ENCODE measurements around the gene ESRRB. TPM values are rescaled to one million over a fixed set of nuclear protein-coding genes. Genes with fewer than 3 reads are reported as not detected.

Gene ESRRB
- polyA plus RNA-seq (2013), result 0.22 TPM in 2 replicates

DNA sequence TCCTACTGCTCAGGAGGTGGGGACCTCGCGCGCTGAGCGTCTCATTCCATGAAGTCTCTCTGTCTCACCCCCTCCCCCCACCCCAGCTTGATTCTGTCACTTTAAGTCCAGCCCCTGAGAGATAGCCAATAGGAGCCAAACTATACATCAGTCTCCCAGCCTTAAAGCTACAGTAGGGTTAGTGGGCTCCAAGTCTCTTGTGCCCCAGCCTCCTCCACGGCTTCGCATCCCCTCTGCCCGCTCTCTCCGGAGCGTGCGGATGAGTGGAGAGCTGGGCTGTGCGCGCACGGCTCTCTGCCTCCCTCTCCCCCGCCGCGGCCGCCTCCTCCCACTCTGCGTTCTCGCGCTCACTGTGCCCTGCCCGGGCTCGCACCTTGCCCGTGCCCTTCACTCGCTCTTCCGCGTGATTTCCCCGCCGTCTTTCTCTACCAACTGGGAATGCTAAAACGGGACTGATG is at the start of gene ESRRB:
Gene ESRRB (plus strand): TSS at position 191 of the 458 bp plus-strand sequence. CDS start 265 bp downstream, at position 456.
- Histone ChIP-seq H3K27me3 (ENCODE audit: insufficient read depth, low read length) (peaks cover 45% of the 10 kb centered on the region), H4K91ac (ENCODE audit: low read depth, low read length) (no peak within 1 kb of the TSS), H2AFZ (ENCODE audit: insufficient read depth, low read length, poor library complexity) (no peak within 1 kb of the TSS), H3K4me1 (ENCODE audit: control insufficient read depth in 1 of 2, insufficient read depth in 2 of 2, low read length in 2 of 2) (peaks cover 0 to 4% of the 10 kb centered on the region in 2 experiments), H2BK120ac (ENCODE audit: insufficient read depth, low read length, poor library complexity) (no peak within 1 kb of the TSS), H3K4me3 (ENCODE audit: low read depth, low read length) (peak within 1 kb of the TSS; percentile 26), H3K9me3 (ENCODE audit: insufficient read depth, low read depth, low read length) (no peaks in the 10 kb centered on the region), H2BK12ac (ENCODE audit: low read length) (no peak within 1 kb of the TSS), H3K9ac (ENCODE audit: low read length) (no peak within 1 kb of the TSS), H3K4ac (ENCODE audit: low read depth, low read length) (no peak within 1 kb of the TSS), H3K23ac (ENCODE audit: low read length) (no peak within 1 kb of the TSS), H3K27ac (ENCODE audit: low read depth, low read length) (no peak within 1 kb of the TSS), H3K79me1 (ENCODE audit: low read length) (no peaks in the 10 kb centered on the region), H3K14ac (ENCODE audit: low read length) (no peak within 1 kb of the TSS), H3K36me3 (ENCODE audit: control insufficient read depth in 1 of 2, insufficient read depth in 2 of 2, low read length in 2 of 2) (no peaks in the 10 kb centered on the region), H3K4me2 (ENCODE audit: low read length) (peak within 1 kb of the TSS; percentile 60), H3K79me2 (ENCODE audit: control insufficient read depth, insufficient read depth, low read length, poor library complexity) (no peaks in the 10 kb centered on the region), H2BK5ac (ENCODE audit: low read depth, low read length, poor library complexity) (no peak within 1 kb of the TSS), H3K18ac (ENCODE audit: low read length) (no peak within 1 kb of the TSS), H4K8ac (ENCODE audit: low read depth, low read length) (no peak within 1 kb of the TSS), H4K12ac (ENCODE audit: low read depth, low read length) (no peak within 1 kb of the TSS), H2AK5ac (ENCODE audit: low read length) (no peak within 1 kb of the TSS)
- DNase-seq, result no peak
- no CpG with 5 or more reads among the region's 29 CpGs for WGBS (ENCODE audit: extremely low coverage, insufficient coverage, insufficient read length)

DNA sequence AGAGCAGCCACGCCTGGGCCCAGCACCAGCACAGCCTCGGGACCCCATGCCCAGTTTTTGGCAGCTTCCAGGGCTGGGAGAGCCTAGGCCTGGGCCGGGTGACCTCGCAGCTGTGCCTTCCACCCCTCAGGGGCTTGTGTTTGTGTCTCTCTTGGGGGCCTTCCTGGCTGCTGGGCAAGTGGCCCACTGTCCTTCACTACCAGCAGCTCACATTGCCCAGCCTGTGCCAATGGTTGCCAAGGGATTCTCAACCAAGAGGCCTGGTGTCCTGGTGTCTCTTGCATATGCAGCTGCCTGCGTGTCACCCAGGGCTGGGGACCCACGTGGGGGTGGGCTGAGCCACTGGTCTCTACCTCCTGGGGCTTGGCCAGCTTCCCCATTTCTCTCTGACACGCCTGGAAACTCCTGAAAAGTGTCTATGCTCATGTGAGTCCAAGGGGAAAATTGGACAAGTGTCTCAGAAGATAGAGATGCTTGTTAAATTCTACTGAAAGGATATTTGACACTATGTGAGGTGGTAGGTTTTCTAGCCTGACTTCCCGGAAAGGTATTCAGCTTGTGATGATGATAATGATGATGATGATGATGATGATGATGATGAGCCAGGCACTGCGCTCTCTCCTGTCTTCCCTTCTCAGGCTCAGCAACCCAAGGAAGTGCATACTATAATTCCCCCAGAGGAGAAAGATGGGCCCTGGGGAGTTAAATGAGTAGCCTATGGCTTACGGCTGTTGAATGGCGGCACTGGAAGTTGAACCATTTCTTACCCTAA is 48.8 kb upstream of the ESRRB start:
- Histone ChIP-seq H3K36me3 (ENCODE audit: control insufficient read depth in 1 of 2, insufficient read depth in 2 of 2, low read length in 2 of 2) (no peaks in the 10 kb centered on the region), H3K27ac (ENCODE audit: low read depth, low read length) (no peak overlapping the region), H3K23ac (ENCODE audit: low read length) (no peak overlapping the region), H2BK12ac (ENCODE audit: low read length) (no peak overlapping the region), H3K79me1 (ENCODE audit: low read length) (no peaks in the 10 kb centered on the region), H2AK5ac (ENCODE audit: low read length) (no peak overlapping the region), H3K79me2 (ENCODE audit: control insufficient read depth, insufficient read depth, low read length, poor library complexity) (no peaks in the 10 kb centered on the region), H4K12ac (ENCODE audit: low read depth, low read length) (no peak overlapping the region), H3K18ac (ENCODE audit: low read length) (no peak overlapping the region), H2BK5ac (ENCODE audit: low read depth, low read length, poor library complexity) (no peak overlapping the region), H3K14ac (ENCODE audit: low read length) (no peak overlapping the region), H3K4ac (ENCODE audit: low read depth, low read length) (no peak overlapping the region), H3K4me3 (ENCODE audit: low read depth, low read length) (no peak overlapping the region), H2AFZ (ENCODE audit: insufficient read depth, low read length, poor library complexity) (no peak overlapping the region), H4K8ac (ENCODE audit: low read depth, low read length) (no peak overlapping the region), H4K91ac (ENCODE audit: low read depth, low read length) (no peak overlapping the region), H3K4me2 (ENCODE audit: low read length) (no peak overlapping the region), H3K9me3 (ENCODE audit: insufficient read depth, low read depth, low read length) (peaks cover 3% of the 10 kb centered on the region), H3K9ac (ENCODE audit: low read length) (no peak overlapping the region), H2BK120ac (ENCODE audit: insufficient read depth, low read length, poor library complexity) (no peak overlapping the region), H3K4me1 (ENCODE audit: control insufficient read depth in 1 of 2, insufficient read depth in 2 of 2, low read length in 2 of 2) (no peaks in the 10 kb centered on the region), H3K27me3 (ENCODE audit: insufficient read depth, low read length) (peaks cover 16% of the 10 kb centered on the region)
- DNase-seq, result no peak
- no CpG with 5 or more reads among the region's 11 CpGs for WGBS (ENCODE audit: extremely low coverage, insufficient coverage, insufficient read length)

DNA sequence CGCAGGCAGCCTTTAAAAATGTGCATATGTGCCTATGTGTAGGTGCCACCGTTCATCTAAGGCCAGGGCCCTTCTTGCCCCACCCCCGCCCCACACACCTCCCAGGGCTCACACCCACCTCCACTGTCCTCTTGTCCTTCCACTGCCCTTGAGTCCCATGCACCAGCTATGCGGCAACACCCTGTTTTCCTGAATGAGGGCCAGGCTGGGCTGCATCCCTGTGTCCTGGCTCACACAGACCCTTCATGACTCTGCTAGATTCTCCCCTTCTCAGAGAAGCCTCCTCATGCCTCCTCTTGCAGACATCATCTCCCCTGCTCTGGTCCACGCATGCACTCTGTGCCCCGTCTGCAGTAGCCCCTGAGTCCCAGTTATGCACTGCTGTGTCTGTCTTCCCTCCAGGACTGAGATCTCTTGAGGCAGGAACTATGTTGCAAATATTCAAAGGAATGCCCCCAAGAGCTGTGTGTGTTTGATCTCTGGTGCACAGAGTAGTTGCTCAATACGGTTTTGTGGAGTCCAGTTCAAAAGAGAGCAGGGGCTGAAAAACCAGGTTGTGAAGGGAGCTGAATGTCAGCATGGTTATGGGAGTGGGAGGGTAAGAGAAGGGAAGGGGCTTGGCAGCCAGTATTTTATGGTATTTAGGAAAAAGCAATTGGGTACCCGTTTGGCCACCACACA is 47.3 kb upstream of the ESRRB start:
- no peak overlapping the region for H2BK5ac ChIP-seq (ENCODE audit: low read depth, low read length, poor library complexity)
- no peak overlapping the region for H3K4me2 ChIP-seq (ENCODE audit: low read length)
- H3K79me2 ChIP-seq (ENCODE audit: control insufficient read depth, insufficient read depth, low read length, poor library complexity), result no peaks in the 10 kb centered on the region
- H3K36me3 ChIP-seq (ENCODE audit: control insufficient read depth in 1 of 2, insufficient read depth in 2 of 2, low read length in 2 of 2), result no peaks in the 10 kb centered on the region
- H3K4me3 ChIP-seq (ENCODE audit: low read depth, low read length), result no peak overlapping the region
- DNase-seq, result no peak
- peaks cover 16% of the 10 kb centered on the region for H3K27me3 ChIP-seq (ENCODE audit: insufficient read depth, low read length)
- no CpG with 5 or more reads among the region's 8 CpGs for WGBS (ENCODE audit: extremely low coverage, insufficient coverage, insufficient read length)
- no peaks in the 10 kb centered on the region for H3K4me1 ChIP-seq (ENCODE audit: control insufficient read depth in 1 of 2, insufficient read depth in 2 of 2, low read length in 2 of 2)
- H4K8ac ChIP-seq (ENCODE audit: low read depth, low read length), result no peak overlapping the region
- H2AFZ ChIP-seq (ENCODE audit: insufficient read depth, low read length, poor library complexity), result no peak overlapping the region
- H2AK5ac ChIP-seq (ENCODE audit: low read length), result no peak overlapping the region
- H3K18ac ChIP-seq (ENCODE audit: low read length), result no peak overlapping the region
- peaks cover 3% of the 10 kb centered on the region for H3K9me3 ChIP-seq (ENCODE audit: insufficient read depth, low read depth, low read length)
- H4K12ac ChIP-seq (ENCODE audit: low read depth, low read length), result no peak overlapping the region
- no peak overlapping the region for H3K9ac ChIP-seq (ENCODE audit: low read length)
- H3K4ac ChIP-seq (ENCODE audit: low read depth, low read length), result no peak overlapping the region
- H3K79me1 ChIP-seq (ENCODE audit: low read length), result no peaks in the 10 kb centered on the region
- no peak overlapping the region for H2BK120ac ChIP-seq (ENCODE audit: insufficient read depth, low read length, poor library complexity)
- H2BK12ac ChIP-seq (ENCODE audit: low read length), result no peak overlapping the region
- H3K14ac ChIP-seq (ENCODE audit: low read length), result no peak overlapping the region
- H4K91ac ChIP-seq (ENCODE audit: low read depth, low read length), result no peak overlapping the region
- H3K23ac ChIP-seq (ENCODE audit: low read length), result no peak overlapping the region
- H3K27ac ChIP-seq (ENCODE audit: low read depth, low read length), result no peak overlapping the region

DNA sequence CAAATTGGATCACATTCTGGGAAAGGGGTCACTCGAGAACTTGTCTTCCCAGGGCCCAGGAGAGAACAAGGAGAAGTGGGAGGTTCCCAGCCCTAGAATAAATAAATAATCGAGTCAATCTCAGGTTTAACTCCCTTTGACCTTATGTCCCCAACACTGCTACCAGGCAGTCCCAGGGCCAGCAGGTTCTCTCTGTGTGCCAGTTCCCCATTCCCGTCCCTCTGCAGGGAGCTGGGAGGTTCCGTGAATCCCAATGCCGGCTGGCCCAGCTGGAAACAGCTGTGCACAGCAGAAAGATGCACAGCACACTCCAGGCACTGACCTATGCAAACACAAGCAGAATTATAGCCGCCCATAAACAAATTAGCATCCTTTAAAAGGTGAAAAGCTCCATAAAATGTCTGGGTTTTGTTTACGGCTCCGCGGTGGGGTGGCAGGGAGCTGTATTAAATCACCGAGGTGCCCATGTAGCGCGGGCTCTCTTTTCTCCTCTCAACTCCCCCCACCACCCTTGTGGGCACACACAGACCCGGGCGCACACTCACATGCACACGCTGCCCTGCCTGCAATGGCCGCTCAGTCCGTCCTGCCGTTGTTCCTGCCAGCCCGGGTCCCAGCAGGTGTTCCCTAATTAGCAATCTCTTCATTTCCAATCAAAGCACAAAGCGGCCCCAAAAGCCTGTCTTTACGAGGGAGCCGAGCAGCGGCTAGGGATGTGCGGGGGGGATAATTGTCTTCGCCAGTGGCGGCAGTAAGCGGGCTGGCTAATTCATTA is 46.6 kb upstream of the ESRRB start:
- WGBS (ENCODE audit: extremely low coverage, insufficient coverage, insufficient read length), result no CpG with 5 or more reads among the region's 27 CpGs
- Histone ChIP-seq H2AFZ (ENCODE audit: insufficient read depth, low read length, poor library complexity) (peak overlapping the region; percentile 47), H2BK12ac (ENCODE audit: low read length) (no peak overlapping the region), H3K4ac (ENCODE audit: low read depth, low read length) (no peak overlapping the region), H3K79me2 (ENCODE audit: control insufficient read depth, insufficient read depth, low read length, poor library complexity) (no peaks in the 10 kb centered on the region), H4K8ac (ENCODE audit: low read depth, low read length) (no peak overlapping the region), H3K27me3 (ENCODE audit: insufficient read depth, low read length) (peaks cover 16% of the 10 kb centered on the region), H3K9ac (ENCODE audit: low read length) (no peak overlapping the region), H2AK5ac (ENCODE audit: low read length) (no peak overlapping the region), H3K4me3 (ENCODE audit: low read depth, low read length) (no peak overlapping the region), H3K4me2 (ENCODE audit: low read length) (no peak overlapping the region), H4K91ac (ENCODE audit: low read depth, low read length) (no peak overlapping the region), H3K27ac (ENCODE audit: low read depth, low read length) (no peak overlapping the region), H3K36me3 (ENCODE audit: control insufficient read depth in 1 of 2, insufficient read depth in 2 of 2, low read length in 2 of 2) (no peaks in the 10 kb centered on the region), H3K9me3 (ENCODE audit: insufficient read depth, low read depth, low read length) (peaks cover 3% of the 10 kb centered on the region), H3K14ac (ENCODE audit: low read length) (no peak overlapping the region), H3K4me1 (ENCODE audit: control insufficient read depth in 1 of 2, insufficient read depth in 2 of 2, low read length in 2 of 2) (no peaks in the 10 kb centered on the region), H3K79me1 (ENCODE audit: low read length) (no peaks in the 10 kb centered on the region), H2BK5ac (ENCODE audit: low read depth, low read length, poor library complexity) (no peak overlapping the region), H3K18ac (ENCODE audit: low read length) (no peak overlapping the region), H2BK120ac (ENCODE audit: insufficient read depth, low read length, poor library complexity) (no peak overlapping the region), H4K12ac (ENCODE audit: low read depth, low read length) (no peak overlapping the region), H3K23ac (ENCODE audit: low read length) (no peak overlapping the region)
- no peak for DNase-seq

Data from trophoblast cell (in vitro differentiated cells and primary cell).